GM12891 (cell line): ENCODE measurements around the gene ATRN.

Source experiments
- DNase-seq: peaks from one replicate; pipeline ENCODE4 v3.0.0; 2011; ENCODE audit warnings: low spot score; ENCODE audit not compliant: insufficient read length
- FAIRE-seq: peaks from 2 replicates; lab custom pipeline; 2011; peaks lifted over from hg19 to GRCh38; lab: Jason Lieb, UNC
- PAX5 ChIP-seq: IDR thresholded peaks from 2 replicates; pipeline ENCODE4 v1.6.1; 2011; ENCODE audit warnings: low read length, moderate library complexity, mild to moderate bottlenecking; ENCODE audit not compliant: insufficient read depth, severe bottlenecking
- POLR2A ChIP-seq: IDR thresholded peaks from 2 replicates; pipeline ENCODE4 v1.6.1; 2011; ENCODE audit warnings: low read depth, low read length, control low read depth
- POLR2AphosphoS5 ChIP-seq: IDR thresholded peaks from 2 replicates; pipeline ENCODE4 v1.6.1; 2011; ENCODE audit warnings: low read depth, low read length, control low read depth
- POU2F2 ChIP-seq: IDR thresholded peaks from 2 replicates; pipeline ENCODE4 v1.6.1; 2011; ENCODE audit warnings: low read depth, mild to moderate bottlenecking, control low read depth, low read length, moderate library complexity
- SPI1 ChIP-seq: IDR thresholded peaks from 2 replicates; pipeline ENCODE4 v1.6.1; 2011; ENCODE audit warnings: low read depth, low read length, control low read depth
- TAF1 ChIP-seq: IDR thresholded peaks from 2 replicates; pipeline ENCODE4 v1.6.1; 2011; ENCODE audit warnings: low read depth, low read length, control low read depth

ATRN gene

GRCh38 chr20:3685341-3685740 is 214.5 kb downstream of the ATRN start:
- TF ChIP-seq TAF1 (no peak), PAX5 (no peak)
- no peak for FAIRE-seq
- no peak for DNase-seq

GRCh38 chr20:3686421-3686820 is 215.6 kb downstream of the ATRN start:
- FAIRE-seq (no peak), DNase-seq (no peak)
- TF ChIP-seq POLR2AphosphoS5 = no peak
- no peak for TF ChIP-seq PAX5
- no peak for TF ChIP-seq TAF1

- no peak for TF ChIP-seq POLR2A
- TF ChIP-seq TAF1 = no peak
- no peak for TF ChIP-seq POLR2AphosphoS5
- no peak for TF ChIP-seq SPI1
- TF ChIP-seq PAX5 = no peak
- no peak for TF ChIP-seq POU2F2
- no peak for FAIRE-seq
- no peak for DNase-seq
Observed at GRCh38 chr20:3686867-3687321, 216.1 kb downstream of the ATRN start.

- FAIRE-seq (no peak), DNase-seq (no peak)
- TF ChIP-seq PAX5 = no peak
- no peak for TF ChIP-seq POLR2AphosphoS5
- no peak for TF ChIP-seq TAF1
- TF ChIP-seq POLR2A = no peak
- TF ChIP-seq POU2F2 = no peak
- TF ChIP-seq SPI1 = no peak
Observed at GRCh38 chr20:3687655-3688054, 216.8 kb downstream of the ATRN start.

GRCh38 chr20:3689978-3690377 is 219.2 kb downstream of the ATRN start:
- TF ChIP-seq POLR2AphosphoS5 (no peak), POLR2A (no peak), TAF1 (no peak), PAX5 (no peak), SPI1 (no peak), POU2F2 (no peak)
- no peak for FAIRE-seq

GRCh38 chr20:3690413-3690812 is 219.6 kb downstream of the ATRN start:
- FAIRE-seq = no peak

More at GRCh38 chr20:3689978-3690377, 219.2 kb downstream of the ATRN start:
- DNase-seq = no peak

GRCh38 chr20:3691306-3691705 is 220.5 kb downstream of the ATRN start:
- no peak for FAIRE-seq
- DNase-seq = no peak
- TF ChIP-seq POU2F2 (no peak), SPI1 (no peak), TAF1 (no peak), PAX5 (no peak), POLR2AphosphoS5 (no peak)

More at GRCh38 chr20:3690413-3690812, 219.6 kb downstream of the ATRN start:
- no peak for DNase-seq
- no peak for TF ChIP-seq SPI1

GRCh38 chr20:3691897-3692296 is 221.1 kb downstream of the ATRN start:
- FAIRE-seq (no peak), DNase-seq (no peak)
- TF ChIP-seq POLR2AphosphoS5 (no peak), TAF1 (no peak), PAX5 (no peak), SPI1 (no peak), POU2F2 (no peak), POLR2A (no peak)

- no peak for FAIRE-seq
- TF ChIP-seq TAF1 (no peak), POU2F2 (no peak), PAX5 (no peak), SPI1 (no peak), POLR2A (no peak), POLR2AphosphoS5 (no peak)
- DNase-seq = no peak
Observed at GRCh38 chr20:3692706-3693294, 222.0 kb downstream of the ATRN start.

GRCh38 chr20:3693376-3693775 is 222.6 kb downstream of the ATRN start:
- DNase-seq = no peak
- no peak for FAIRE-seq
- TF ChIP-seq POU2F2 = no peak
- TF ChIP-seq TAF1 = no peak
- TF ChIP-seq PAX5 = no peak
- TF ChIP-seq POLR2AphosphoS5 = no peak
- no peak for TF ChIP-seq SPI1
- TF ChIP-seq POLR2A = no peak

GRCh38 chr20:3694864-3695263 is 224.0 kb downstream of the ATRN start:
- TF ChIP-seq POLR2AphosphoS5 (no peak), SPI1 (no peak)
- no peak for DNase-seq
- no peak for FAIRE-seq
